Muscle of leg (tissue), 11 donors: ENCODE data around the gene SAMD11. TPM values are rescaled to one million over a fixed set of nuclear protein-coding genes. Genes with fewer than 3 reads are reported as not detected.
"Not testable (repeated sequence)": the region's sequence is repeated elsewhere in the genome, so short reads cannot be mapped to it uniquely, and the experiment has no call there.

Source experiments
- DNase-seq: peaks from one replicate; pipeline ENCODE4 v3.0.0; 2013
- H3K27ac ChIP-seq: one replicate; pipeline ENCODE4 v1.5.1; 2013; ENCODE audit warnings: mild to moderate bottlenecking, low read length, control low read depth
- H3K27me3 ChIP-seq: one replicate; pipeline ENCODE4 v1.6.1; 2013; ENCODE audit warnings: low read length; ENCODE audit not compliant: control insufficient read depth, insufficient read depth
- H3K36me3 ChIP-seq: one replicate; pipeline ENCODE4 v1.6.1; 2013; ENCODE audit warnings: low read length; ENCODE audit not compliant: control insufficient read depth, insufficient read depth
- H3K4me1 ChIP-seq: one replicate; pipeline ENCODE4 v1.6.1; 2013; ENCODE audit warnings: low read length; ENCODE audit not compliant: control insufficient read depth, insufficient read depth
- H3K4me3 ChIP-seq: one replicate; pipeline ENCODE4 v1.5.1; 2013; ENCODE audit warnings: low read length, control low read depth
- H3K9me3 ChIP-seq: replicated peaks from 2 replicates; pipeline ENCODE4 v1.6.1; 2013; ENCODE audit warnings: low read depth, low read length; ENCODE audit not compliant: control insufficient read depth
- WGBS: methylation state at CpG from one replicate; pipeline ENCODE4 v1.1.5; 2013; ENCODE audit warnings: missing lambda C conversion rate; ENCODE audit not compliant: insufficient coverage; 5-methylcytosine and 5-hydroxymethylcytosine counted together
- polyA plus RNA-seq, 8 donors: library from polyadenylated mRNA; unstranded; fragments of 120-200 nt; gene quantifications; one replicate each; pipeline versions ENCODE4 v1.2.1 to v1.2.3, GENCODE V29; 2013; ENCODE audit warnings: inconsistent platforms in 1 of 8, low replicate concordance in 1 of 8; ENCODE audit not compliant: insufficient read length in 8 of 8, insufficient read depth in 1 of 8
- total RNA-seq: library from RNA; stranded (reverse); fragments of 120-200 nt; gene quantifications from one replicate; pipeline ENCODE4 v1.2.4, GENCODE V29; 2013

The SAMD11 gene
- total and polyA plus RNA-seq, 9 donors, result 2.4 to 9.2 (median 6.3) TPM

GRCh38 chr1:970973-971730 is 47.4 kb downstream of the SAMD11 start:
- Histone ChIP-seq H3K36me3 (no peaks in the 10 kb centered on the region), H3K9me3 (no peaks in the 10 kb centered on the region), H3K27ac (no peak overlapping the region), H3K4me1 (peaks cover 17% of the 10 kb centered on the region), H3K4me3 (no peak overlapping the region), H3K27me3 (peaks cover 92% of the 10 kb centered on the region)
- WGBS, result 45% methylated on average over 25 of the region's 42 CpGs
- DNase-seq, result no peak

DNA sequence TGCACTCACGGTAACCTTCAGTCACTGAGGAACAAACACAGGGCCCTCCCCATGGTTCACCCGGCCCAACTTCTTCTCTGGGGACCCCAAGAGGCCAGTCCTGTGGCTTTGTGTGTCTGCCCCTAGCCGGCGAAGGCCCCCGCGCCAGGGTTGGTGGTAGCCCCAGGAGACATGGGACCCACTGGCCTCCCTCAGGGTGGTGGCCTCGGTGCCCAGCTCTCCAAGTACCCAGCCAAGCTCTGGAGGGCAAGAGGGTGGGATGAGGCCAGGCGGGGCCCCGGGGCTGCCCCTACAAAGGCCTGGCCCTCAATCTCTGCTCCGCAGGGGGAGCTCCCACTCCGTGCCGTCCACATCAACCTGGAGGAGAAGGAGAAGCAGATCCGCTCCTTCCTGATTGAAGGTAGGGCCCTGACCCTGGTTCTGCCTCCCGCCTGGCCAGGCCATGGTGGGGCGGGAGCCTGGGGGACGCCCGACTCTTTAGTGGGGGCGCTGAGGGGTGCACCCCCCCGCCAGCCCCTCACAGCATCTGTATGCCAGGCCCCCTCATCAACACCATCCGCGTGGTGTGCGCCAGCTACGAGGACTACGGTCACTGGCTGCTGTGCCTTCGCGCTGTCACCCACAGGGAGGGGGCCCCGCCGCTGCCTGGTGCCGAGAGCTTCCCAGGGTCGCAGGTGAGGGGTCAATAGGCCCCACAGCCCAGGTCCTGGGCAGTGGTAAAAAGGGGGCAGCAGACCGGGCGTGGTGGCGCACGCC is 48.2 kb downstream of the SAMD11 start:
- DNase-seq, result no peak
- WGBS, result 75% methylated on average over 27 of the region's 34 CpGs
- H3K27me3 ChIP-seq, result peaks cover 87% of the 10 kb centered on the region
- no peak overlapping the region for H3K4me3 ChIP-seq
- H3K4me1 ChIP-seq, result peaks cover 12% of the 10 kb centered on the region
- H3K36me3 ChIP-seq, result no peaks in the 10 kb centered on the region
- H3K27ac ChIP-seq, result no peak overlapping the region
- H3K9me3 ChIP-seq, result no peaks in the 10 kb centered on the region

- Histone ChIP-seq H3K4me3 (no peak overlapping the region), H3K4me1 (peaks cover 7% of the 10 kb centered on the region), H3K9me3 (no peaks in the 10 kb centered on the region), H3K36me3 (no peaks in the 10 kb centered on the region), H3K27ac (no peak overlapping the region), H3K27me3 (peaks cover 77% of the 10 kb centered on the region)
- 68% methylated on average over 14 of the region's 28 CpGs for WGBS
- no peak for DNase-seq
These were observed 49.2 kb downstream of the SAMD11 start for GRCh38 chr1:972726-973458.

DNA sequence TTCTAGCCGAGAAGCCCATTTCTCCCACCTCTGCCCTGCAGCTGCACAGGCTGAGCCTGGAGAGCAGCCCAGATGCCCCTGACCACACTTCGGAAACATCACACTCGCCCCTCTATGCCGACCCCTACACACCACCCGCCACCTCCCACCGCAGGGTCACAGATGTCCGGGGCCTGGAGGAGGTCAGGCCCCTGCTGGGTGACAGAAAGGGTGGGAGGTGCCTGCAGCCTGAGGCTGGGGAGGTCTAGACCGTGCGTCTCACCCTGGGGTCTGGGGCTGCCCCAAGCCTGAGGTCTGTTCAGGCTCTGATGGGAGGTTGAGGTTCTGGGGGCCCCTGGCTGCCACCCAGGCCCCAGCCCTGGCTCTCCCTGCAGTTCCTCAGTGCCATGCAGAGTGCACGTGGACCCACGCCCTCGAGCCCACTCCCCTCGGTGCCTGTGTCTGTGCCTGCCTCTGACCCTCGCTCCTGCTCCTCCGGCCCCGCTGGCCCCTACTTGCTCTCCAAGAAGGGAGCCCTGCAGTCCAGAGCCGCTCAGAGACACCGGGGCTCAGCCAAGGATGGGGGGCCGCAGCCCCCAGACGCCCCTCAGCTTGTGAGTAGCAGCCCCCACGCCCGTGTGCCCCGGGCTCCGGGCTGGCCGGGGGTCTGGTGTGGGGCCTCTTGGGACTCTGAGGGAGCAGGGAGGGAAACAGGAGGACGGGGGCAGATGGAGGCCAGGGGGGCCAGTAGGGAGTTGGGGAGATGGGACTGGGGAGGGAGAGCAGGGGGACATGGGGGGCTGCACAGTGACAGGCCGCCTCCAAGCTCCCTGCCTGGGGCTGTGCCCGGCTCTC is 50.0 kb downstream of the SAMD11 start:
- H3K4me3 ChIP-seq, result no peak overlapping the region
- no peaks in the 10 kb centered on the region for H3K36me3 ChIP-seq
- peaks cover 70% of the 10 kb centered on the region for H3K27me3 ChIP-seq
- peaks cover 7% of the 10 kb centered on the region for H3K4me1 ChIP-seq
- DNase-seq, result no peak
- no peaks in the 10 kb centered on the region for H3K9me3 ChIP-seq
- WGBS, result 75% methylated on average over 20 of the region's 28 CpGs
- no peak overlapping the region for H3K27ac ChIP-seq

GRCh38 chr1:974293-974640 is 50.5 kb downstream of the SAMD11 start:
- 73% methylated on average over 3 of the region's 11 CpGs for WGBS
- DNase-seq, result no peak
- H3K4me1 ChIP-seq, result peaks cover 7% of the 10 kb centered on the region
- H3K27ac ChIP-seq, result no peak overlapping the region
- no peaks in the 10 kb centered on the region for H3K36me3 ChIP-seq
- H3K27me3 ChIP-seq, result peaks cover 67% of the 10 kb centered on the region
- H3K4me3 ChIP-seq, result no peak overlapping the region
- H3K9me3 ChIP-seq, result no peaks in the 10 kb centered on the region

DNA sequence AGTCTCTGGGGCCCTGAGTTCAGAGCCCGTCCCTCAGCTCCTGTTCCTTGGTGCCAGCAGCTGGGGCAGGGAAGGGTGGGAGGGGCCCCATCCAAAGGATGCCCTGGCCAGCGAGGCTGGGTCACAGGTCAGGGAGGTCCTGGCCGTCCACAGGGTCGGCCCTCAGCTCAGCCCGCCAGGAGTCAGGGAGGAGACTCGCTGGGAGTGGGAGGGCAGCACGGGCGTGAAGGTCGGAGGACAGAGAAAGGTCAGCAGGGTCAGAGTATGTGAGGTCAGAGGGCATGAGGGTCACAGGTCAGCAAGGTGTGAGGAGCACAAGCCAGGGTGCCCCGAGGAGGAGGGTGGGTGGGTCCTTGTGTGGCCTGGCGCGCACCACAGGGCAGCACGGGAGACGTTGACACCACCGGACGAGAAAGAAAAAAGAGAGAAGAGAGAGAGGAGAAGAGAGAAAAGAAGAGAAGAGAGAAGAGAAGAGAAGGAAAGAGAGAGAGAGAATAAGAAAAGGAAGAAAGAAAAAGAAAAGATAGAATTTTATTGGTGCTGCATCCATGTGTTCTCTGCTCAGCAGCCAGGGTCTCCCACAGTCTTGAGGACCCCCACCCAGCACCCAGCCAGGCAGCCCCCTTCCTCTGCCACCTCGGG is 51.1 kb downstream of the SAMD11 start:
- peaks cover 64% of the 10 kb centered on the region for H3K27me3 ChIP-seq
- H3K27ac ChIP-seq, result no peak overlapping the region
- no peaks in the 10 kb centered on the region for H3K9me3 ChIP-seq
- DNase-seq, result no peak
- H3K4me1 ChIP-seq, result peaks cover 7% of the 10 kb centered on the region
- H3K4me3 ChIP-seq, result no peak overlapping the region
- WGBS, result 55% methylated on average over 17 of the region's 17 CpGs
- no peaks in the 10 kb centered on the region for H3K36me3 ChIP-seq

- Histone ChIP-seq H3K9me3 (no peaks in the 10 kb centered on the region), H3K27me3 (peaks cover 59% of the 10 kb centered on the region), H3K4me1 (peaks cover 7% of the 10 kb centered on the region), H3K27ac (no peak overlapping the region), H3K36me3 (no peaks in the 10 kb centered on the region), H3K4me3 (no peak overlapping the region)
- DNase-seq, result no peak
- WGBS, result 67% methylated on average over 9 of the region's 9 CpGs
These were observed 51.6 kb downstream of the SAMD11 start for GRCh38 chr1:975365-975764.

GRCh38 chr1:975896-976683 is 52.4 kb downstream of the SAMD11 start:
- no peak overlapping the region for H3K4me3 ChIP-seq
- no peak overlapping the region for H3K27ac ChIP-seq
- H3K36me3 ChIP-seq, result no peaks in the 10 kb centered on the region
- under 1% methylated on average over 33 of the region's 40 CpGs for WGBS
- H3K4me1 ChIP-seq, result peaks cover 10% of the 10 kb centered on the region
- DNase-seq, result no peak
- H3K9me3 ChIP-seq, result no peaks in the 10 kb centered on the region
- peaks cover 54% of the 10 kb centered on the region for H3K27me3 ChIP-seq

GRCh38 chr1:976791-977190 is 53.1 kb downstream of the SAMD11 start:
- not testable (repeated sequence) for DNase-seq, H3K27ac ChIP-seq, H3K9me3 ChIP-seq, H3K4me3 ChIP-seq, H3K36me3 ChIP-seq
- peaks cover 12% of the 10 kb centered on the region for H3K4me1 ChIP-seq
- peaks cover 47% of the 10 kb centered on the region for H3K27me3 ChIP-seq
- WGBS, result no CpG with 5 or more reads among the region's 39 CpGs
